Muscle layer of duodenum (tissue), 2 donors: ENCODE results near the gene FNDC3B.

Source experiments
- H3K27ac ChIP-seq: one replicate; pipeline ENCODE4 v1.7.0; 2013; ENCODE audit warnings: mild to moderate bottlenecking, low read length
- H3K27me3 ChIP-seq: one replicate; pipeline ENCODE4 v1.7.0; 2013; ENCODE audit warnings: low read depth, mild to moderate bottlenecking, control low read depth, low read length
- H3K36me3 ChIP-seq, 2 donors: one replicate each; pipeline ENCODE4 v1.7.0; 2013; ENCODE audit warnings: low read length in 2 of 2, control low read depth in 1 of 2, mild to moderate bottlenecking in 1 of 2; ENCODE audit not compliant: insufficient read depth in 2 of 2, control insufficient read depth in 1 of 2
- H3K4me1 ChIP-seq, 2 donors: one replicate each; pipeline ENCODE4 v1.7.0; 2013; ENCODE audit warnings: low read length in 2 of 2, mild to moderate bottlenecking in 2 of 2, control low read depth in 1 of 2, moderate library complexity in 1 of 2; ENCODE audit not compliant: insufficient read depth in 2 of 2, control insufficient read depth in 1 of 2
- H3K4me3 ChIP-seq, 2 donors: one replicate each; pipeline ENCODE4 v1.7.0; 2013; ENCODE audit warnings: low read length in 2 of 2, low read depth in 1 of 2, mild to moderate bottlenecking in 1 of 2
- H3K9me3 ChIP-seq, 2 donors: one replicate each; pipeline ENCODE4 v1.7.0; 2013; ENCODE audit warnings: low read length in 2 of 2, control low read depth in 1 of 2, mild to moderate bottlenecking in 1 of 2; ENCODE audit not compliant: control insufficient read depth in 1 of 2
- donor health status: healthy.

FNDC3B gene

DNA sequence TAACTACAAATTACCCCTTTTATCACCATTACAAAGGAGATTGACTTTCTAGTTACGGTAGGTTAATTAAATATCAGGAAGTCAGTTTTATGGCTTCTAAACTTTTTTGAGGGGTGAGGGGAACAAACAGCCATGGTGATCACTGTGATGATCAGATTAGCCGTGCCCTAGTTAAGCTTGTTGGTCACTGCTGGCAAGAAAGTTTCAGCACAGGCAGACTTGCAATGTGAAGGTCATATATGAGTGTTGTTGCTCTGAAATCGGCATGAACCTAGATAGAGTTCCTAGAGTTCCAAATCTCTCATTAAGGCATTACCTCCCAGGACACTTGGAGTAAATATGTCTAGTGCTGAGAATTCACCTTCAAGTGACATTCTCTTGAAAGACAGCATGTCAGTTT, 252.3 kb downstream of the FNDC3B start:
- H3K36me3 ChIP-seq = peaks cover 13 to 34% of the 10 kb centered on the region in 2 donors
- no peaks in the 10 kb centered on the region for H3K27me3 ChIP-seq
- peak overlapping the region; percentile 17 for H3K27ac ChIP-seq
- no peak overlapping the region for H3K4me3 ChIP-seq
- peaks cover 0 to 16% of the 10 kb centered on the region in 2 donors for H3K4me1 ChIP-seq
- no peaks in the 10 kb centered on the region for H3K9me3 ChIP-seq

DNA sequence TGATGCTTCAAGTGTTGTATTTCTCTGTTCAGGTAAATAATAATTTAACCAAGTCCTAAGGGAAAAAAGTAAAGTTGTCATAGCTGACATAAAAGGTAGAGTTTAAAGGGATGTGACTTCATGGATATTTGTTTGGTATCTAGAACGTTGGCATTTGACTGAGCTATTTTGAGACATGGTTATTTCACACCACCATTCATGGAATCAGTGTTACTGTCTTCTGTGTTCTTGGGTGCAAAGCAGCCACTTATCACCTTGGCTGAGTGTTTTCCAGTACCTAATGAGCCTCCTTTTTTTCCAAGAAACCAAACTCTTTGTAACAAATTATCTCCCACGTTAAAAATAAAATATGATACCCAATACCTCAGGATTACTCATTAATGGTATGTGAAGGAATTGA, 253.0 kb downstream of the FNDC3B start:
- Histone ChIP-seq H3K9me3 (no peaks in the 10 kb centered on the region), H3K4me1 (peaks cover 0 to 16% of the 10 kb centered on the region in 2 donors), H3K4me3 (no peak overlapping the region), H3K27me3 (no peaks in the 10 kb centered on the region), H3K27ac (no peak overlapping the region), H3K36me3 (peaks cover 14 to 29% of the 10 kb centered on the region in 2 donors)

DNA sequence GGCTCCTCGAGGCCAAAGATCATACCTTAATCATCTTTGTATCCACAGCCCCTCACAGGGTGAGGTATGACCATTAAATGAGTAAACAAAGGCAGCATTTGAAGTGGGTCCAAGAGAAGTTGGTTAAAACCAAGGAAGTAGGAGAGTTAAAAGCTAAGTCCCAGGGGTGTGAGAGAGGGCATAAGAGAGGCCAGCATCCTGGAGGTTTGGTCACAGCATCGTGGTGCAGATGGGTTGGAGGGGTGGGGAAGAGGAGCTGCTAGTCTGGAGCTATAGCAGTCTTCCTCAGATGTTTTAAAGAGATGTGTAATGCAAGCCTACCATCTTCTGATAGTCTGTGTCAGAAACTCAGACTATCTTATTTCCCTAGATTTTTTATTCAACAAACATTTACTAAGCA, 253.7 kb downstream of the FNDC3B start:
- H3K27me3 ChIP-seq = no peaks in the 10 kb centered on the region
- peaks cover 0 to 16% of the 10 kb centered on the region in 2 donors for H3K4me1 ChIP-seq
- no peak overlapping the region for H3K27ac ChIP-seq
- H3K36me3 ChIP-seq = peaks cover 14 to 23% of the 10 kb centered on the region in 2 donors
- no peak overlapping the region for H3K4me3 ChIP-seq
- H3K9me3 ChIP-seq = no peaks in the 10 kb centered on the region

DNA sequence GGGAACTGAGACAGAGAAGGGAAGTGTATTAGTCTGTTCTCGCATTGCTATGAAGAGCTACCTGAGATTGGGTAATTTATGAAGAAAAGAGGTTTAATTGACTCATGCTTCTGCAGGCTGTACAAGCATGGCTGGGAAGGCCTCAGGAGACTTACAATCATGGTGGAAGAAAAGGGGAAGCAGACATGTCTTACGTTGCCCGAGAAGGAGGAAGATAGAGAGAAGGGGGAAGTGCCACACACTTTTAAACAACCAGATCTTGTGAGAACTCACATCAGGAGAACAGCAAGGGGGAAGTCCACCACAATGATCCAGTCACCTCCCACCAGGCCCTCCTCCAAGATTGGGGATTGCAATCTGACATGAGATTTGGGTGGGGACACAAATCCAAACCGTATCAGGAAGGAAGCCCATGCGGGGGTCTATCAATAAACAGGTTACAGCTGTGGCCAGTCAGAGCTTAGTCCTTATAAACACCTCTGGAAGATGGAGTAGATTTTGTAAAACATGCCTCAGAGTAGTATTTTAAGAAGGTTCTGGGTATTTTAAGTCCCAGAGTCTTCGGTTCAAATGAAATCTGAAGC, 254.9 kb downstream of the FNDC3B start:
- no peak overlapping the region for H3K27ac ChIP-seq
- peaks cover 0 to 16% of the 10 kb centered on the region in 2 donors for H3K4me1 ChIP-seq
- H3K36me3 ChIP-seq = peaks cover 23 to 27% of the 10 kb centered on the region in 2 donors
- no peak overlapping the region for H3K4me3 ChIP-seq
- H3K27me3 ChIP-seq = no peaks in the 10 kb centered on the region
- no peaks in the 10 kb centered on the region for H3K9me3 ChIP-seq

DNA sequence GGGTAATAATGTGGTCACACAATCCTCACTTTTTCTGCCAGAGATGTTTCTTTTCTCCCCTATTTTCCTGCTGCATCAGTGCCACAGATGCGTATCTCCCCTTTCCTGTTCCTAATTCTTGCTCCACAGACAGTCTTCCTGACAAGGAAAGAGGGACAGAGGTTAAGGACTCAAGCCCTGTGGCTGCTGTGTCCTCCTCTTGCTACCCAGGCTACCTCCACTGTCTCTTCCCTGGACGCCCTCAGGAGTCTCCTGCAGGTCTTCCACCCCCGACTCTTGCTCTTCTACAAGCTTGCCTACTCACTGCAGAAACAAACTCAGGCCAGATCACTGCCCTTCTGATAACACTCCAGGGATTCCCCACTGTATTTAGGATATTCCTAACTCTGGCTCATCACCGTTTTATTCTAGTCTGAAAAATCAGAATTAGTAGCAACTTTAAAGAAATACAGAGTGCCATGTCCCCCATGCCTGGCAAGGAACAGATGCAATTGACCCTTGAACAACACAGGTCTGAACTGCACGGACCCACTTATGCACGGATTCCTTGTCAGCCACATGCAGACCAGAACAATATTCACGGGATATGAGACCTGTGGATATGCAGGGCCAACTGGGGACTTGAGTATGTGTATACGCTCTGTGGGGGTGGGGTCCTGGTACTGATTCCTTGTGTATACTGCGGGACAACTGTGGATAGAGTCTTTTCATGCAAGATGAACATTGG, 257.0 kb downstream of the FNDC3B start:
- Histone ChIP-seq H3K4me1 (no peaks in the 10 kb centered on the region), H3K4me3 (no peak overlapping the region), H3K36me3 (peaks cover 23 to 44% of the 10 kb centered on the region in 2 donors), H3K9me3 (no peaks in the 10 kb centered on the region), H3K27ac (no peak overlapping the region), H3K27me3 (no peaks in the 10 kb centered on the region)

DNA sequence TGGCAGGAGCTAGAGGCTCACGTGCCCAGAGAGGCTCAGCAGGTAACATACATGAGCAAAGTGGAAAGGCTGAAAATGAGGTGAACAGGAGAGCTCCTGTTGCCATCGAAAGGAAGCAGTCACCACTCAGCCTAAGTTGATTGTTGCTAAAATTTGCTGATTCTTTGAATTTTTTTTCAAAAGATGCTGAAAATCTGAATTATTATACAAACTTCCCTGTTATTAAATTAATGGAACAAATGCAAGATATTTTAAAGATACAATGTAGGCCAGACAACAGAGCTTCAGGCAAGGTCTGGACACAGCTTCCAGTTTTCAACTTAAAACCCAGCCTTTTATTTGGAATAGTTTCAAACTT, 257.6 kb downstream of the FNDC3B start:
- Histone ChIP-seq H3K4me1 (no peaks in the 10 kb centered on the region), H3K9me3 (no peaks in the 10 kb centered on the region), H3K36me3 (peaks cover 23 to 44% of the 10 kb centered on the region in 2 donors), H3K27me3 (no peaks in the 10 kb centered on the region), H3K4me3 (no peak overlapping the region), H3K27ac (no peak overlapping the region)

DNA sequence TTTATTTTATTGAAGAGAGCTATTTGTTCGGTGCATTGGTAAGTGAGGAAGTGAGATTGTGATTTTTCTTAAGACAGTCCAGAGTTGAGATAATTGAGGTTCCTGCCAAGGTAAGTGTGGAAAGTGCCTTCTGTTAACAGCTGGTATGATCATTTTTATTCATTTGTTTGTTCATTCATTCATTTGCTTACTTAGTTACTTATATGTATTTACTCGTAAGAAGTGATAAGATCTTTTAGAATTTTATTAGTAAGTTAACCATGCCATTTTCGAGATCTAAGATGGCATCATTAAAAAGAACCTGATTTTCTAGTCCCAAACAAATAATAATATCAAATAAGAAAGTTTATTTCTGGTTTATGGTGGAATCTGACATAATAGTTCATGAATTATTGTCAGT, 258.9 kb downstream of the FNDC3B start:
- Histone ChIP-seq H3K36me3 (peaks cover 23 to 39% of the 10 kb centered on the region in 2 donors), H3K9me3 (no peaks in the 10 kb centered on the region)

DNA sequence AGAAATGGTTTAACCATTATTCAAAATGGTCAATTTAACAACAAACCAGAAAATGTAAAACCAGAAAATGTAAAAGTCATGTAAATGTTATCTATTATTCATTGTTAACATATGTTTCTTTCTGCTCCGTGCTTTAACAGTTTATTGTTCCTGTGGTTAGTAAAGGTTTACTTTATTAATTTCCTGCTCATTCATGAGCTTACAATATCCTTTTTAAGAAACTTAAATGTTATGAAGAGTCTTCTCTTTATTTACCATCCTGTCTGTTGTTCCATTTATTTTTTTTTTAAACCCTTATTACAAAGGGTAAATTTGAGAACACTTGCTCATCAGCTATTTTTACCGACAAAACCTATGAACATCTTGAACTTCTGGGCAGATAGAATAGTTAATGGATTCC, 260.8 kb downstream of the FNDC3B start:
- Histone ChIP-seq H3K27ac (no peak overlapping the region), H3K36me3 (peaks cover 27 to 36% of the 10 kb centered on the region in 2 donors), H3K9me3 (no peaks in the 10 kb centered on the region), H3K4me3 (no peak overlapping the region), H3K27me3 (no peaks in the 10 kb centered on the region), H3K4me1 (no peaks in the 10 kb centered on the region)

More for the DNA sequence above, 258.9 kb downstream of the FNDC3B start:
- Histone ChIP-seq H3K4me1 (no peaks in the 10 kb centered on the region), H3K27me3 (no peaks in the 10 kb centered on the region), H3K27ac (no peak overlapping the region), H3K4me3 (no peak overlapping the region)

DNA sequence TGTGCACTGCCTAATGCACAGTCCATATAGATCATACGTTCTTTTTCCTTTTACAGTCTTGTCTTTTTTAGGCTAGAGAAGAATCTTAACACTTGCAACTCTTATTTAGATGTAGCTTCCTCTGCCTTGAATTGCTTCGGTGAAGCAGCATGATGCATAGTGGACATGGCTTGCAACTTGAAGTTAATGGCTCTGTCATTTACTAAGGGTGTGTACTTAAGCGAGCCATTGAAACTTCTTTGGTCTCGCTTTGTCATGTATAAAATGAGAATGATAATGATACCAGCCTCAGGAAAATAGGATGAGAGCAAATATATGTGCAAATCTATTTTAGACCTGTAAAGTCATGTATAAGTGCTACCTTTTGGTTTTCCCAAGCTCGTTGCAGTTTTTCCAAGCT, 261.5 kb downstream of the FNDC3B start:
- no peaks in the 10 kb centered on the region for H3K27me3 ChIP-seq
- no peaks in the 10 kb centered on the region for H3K9me3 ChIP-seq
- no peak overlapping the region for H3K27ac ChIP-seq
- peaks cover 23 to 36% of the 10 kb centered on the region in 2 donors for H3K36me3 ChIP-seq
- no peak overlapping the region for H3K4me3 ChIP-seq
- H3K4me1 ChIP-seq = no peaks in the 10 kb centered on the region

DNA sequence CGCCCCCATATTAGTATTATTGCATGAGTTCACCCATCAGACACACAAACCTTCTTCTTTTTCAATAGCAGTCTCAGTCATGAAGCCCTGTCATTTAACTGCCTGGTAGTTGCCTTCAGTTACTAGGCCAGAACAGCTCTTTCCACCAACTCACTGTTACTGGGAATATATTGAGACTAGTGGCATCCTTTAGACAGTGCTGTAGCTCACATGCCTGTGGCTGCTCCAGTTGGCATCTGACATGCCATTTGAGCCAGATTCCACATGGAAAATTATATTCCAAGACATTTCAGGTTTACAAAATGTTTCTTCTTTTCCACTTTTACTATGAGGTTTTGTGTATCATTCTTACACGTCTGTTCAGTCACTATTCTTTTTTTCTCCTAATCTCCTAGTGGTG, 262.8 kb downstream of the FNDC3B start:
- peaks cover 17 to 29% of the 10 kb centered on the region in 2 donors for H3K36me3 ChIP-seq
- H3K27ac ChIP-seq = no peak overlapping the region
- no peak overlapping the region for H3K4me3 ChIP-seq
- no peaks in the 10 kb centered on the region for H3K27me3 ChIP-seq
- H3K4me1 ChIP-seq = no peaks in the 10 kb centered on the region
- H3K9me3 ChIP-seq = no peaks in the 10 kb centered on the region

DNA sequence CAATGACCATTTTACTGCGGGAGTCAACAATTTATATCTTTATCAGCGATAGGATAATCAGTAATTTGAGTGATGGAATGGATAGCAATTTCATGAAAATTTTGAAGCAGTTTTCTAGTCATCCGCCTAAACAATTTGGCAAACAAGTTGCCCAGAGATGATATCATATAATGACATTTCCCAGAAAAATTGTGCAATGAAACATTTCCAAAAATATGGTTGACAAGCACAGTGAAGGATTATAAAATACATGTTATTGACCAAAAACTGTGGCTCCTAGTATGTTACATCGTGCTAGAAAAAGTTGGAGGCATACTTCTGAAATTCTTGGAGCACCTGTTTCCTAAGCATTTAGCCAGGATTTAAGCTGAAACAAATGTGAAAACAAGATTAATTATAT, 263.8 kb downstream of the FNDC3B start:
- H3K4me3 ChIP-seq = no peak overlapping the region
- no peaks in the 10 kb centered on the region for H3K4me1 ChIP-seq
- no peak overlapping the region for H3K27ac ChIP-seq
- H3K36me3 ChIP-seq = peaks cover 23 to 37% of the 10 kb centered on the region in 2 donors
- no peaks in the 10 kb centered on the region for H3K27me3 ChIP-seq
- no peaks in the 10 kb centered on the region for H3K9me3 ChIP-seq
